ENCODE measurements around the gene MVB12B. TPM values are rescaled to one million over a fixed set of nuclear protein-coding genes. Genes with fewer than 3 reads are reported as not detected.

The MVB12B gene
- total RNA-seq, 4 donors from 2014 or later: 7.9 to 28.9 (median 14.4) TPM

DNA sequence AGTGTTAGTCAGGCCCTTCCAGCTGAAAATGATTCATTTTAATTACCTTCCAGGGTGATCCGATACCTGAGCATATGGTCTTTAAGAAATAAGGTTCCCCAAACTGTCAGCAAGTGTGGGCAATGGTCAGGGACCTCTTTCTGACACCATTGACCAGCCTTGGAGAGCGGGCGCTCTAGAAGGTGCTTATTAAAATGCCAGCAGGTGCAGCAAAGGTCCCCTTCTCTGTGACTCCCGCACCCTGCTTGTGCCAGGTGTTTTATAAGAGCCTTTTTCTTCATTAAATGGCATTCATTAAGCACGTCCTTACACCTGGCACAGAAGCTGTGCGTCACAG is 85.3 kb downstream of the MVB12B start:
- DNase-seq: no peak
- Histone ChIP-seq H3K36me3 (peaks cover 0 to 3% (median 0%) of the 10 kb centered on the region in 3 donors), H3K9me3 (no peaks in the 10 kb centered on the region), H3K4me3 (peak overlapping the region in 1 of 4 donors; percentile 21), H3K27me3 (no peaks in the 10 kb centered on the region), H3K4me1 (peaks cover 0 to 12% (median 0%) of the 10 kb centered on the region in 4 donors), H3K27ac (peak overlapping the region; percentile 4 to 56 (median 38))
- no peak for TF ChIP-seq POLR2A (IDR thresholded peaks at IDR 0.05)
- TF ChIP-seq, protein P1, sequence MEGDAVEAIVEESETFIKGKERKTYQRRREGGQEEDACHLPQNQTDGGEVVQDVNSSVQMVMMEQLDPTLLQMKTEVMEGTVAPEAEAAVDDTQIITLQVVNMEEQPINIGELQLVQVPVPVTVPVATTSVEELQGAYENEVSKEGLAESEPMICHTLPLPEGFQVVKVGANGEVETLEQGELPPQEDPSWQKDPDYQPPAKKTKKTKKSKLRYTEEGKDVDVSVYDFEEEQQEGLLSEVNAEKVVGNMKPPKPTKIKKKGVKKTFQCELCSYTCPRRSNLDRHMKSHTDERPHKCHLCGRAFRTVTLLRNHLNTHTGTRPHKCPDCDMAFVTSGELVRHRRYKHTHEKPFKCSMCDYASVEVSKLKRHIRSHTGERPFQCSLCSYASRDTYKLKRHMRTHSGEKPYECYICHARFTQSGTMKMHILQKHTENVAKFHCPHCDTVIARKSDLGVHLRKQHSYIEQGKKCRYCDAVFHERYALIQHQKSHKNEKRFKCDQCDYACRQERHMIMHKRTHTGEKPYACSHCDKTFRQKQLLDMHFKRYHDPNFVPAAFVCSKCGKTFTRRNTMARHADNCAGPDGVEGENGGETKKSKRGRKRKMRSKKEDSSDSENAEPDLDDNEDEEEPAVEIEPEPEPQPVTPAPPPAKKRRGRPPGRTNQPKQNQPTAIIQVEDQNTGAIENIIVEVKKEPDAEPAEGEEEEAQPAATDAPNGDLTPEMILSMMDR (IDR thresholded peaks at IDR 0.05): no peak

DNA sequence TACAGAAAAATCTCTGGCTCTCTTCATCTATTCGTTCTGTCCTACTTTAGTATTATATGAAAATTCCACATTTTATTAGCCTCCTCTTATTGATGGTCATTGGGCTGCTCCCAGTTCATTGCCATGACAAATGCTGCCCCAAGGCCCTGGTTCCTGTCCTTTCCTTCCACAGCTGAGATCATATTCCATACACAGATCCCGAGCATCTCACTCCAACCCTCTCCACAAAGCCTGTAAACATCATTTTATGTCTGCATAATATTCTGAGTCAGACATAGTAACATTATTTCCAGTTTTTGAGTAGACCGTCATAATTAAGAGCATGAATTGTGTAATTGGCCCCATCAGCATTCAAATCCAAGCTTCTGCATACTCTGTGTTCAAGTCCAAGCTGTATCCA is 86.3 kb downstream of the MVB12B start:
- H3K4me1 ChIP-seq: peaks cover 0 to 12% (median 0%) of the 10 kb centered on the region in 4 donors
- TF ChIP-seq, protein P1 (IDR thresholded peaks at IDR 0.05): no peak
- no peak for TF ChIP-seq POLR2A (IDR thresholded peaks at IDR 0.05)

DNA sequence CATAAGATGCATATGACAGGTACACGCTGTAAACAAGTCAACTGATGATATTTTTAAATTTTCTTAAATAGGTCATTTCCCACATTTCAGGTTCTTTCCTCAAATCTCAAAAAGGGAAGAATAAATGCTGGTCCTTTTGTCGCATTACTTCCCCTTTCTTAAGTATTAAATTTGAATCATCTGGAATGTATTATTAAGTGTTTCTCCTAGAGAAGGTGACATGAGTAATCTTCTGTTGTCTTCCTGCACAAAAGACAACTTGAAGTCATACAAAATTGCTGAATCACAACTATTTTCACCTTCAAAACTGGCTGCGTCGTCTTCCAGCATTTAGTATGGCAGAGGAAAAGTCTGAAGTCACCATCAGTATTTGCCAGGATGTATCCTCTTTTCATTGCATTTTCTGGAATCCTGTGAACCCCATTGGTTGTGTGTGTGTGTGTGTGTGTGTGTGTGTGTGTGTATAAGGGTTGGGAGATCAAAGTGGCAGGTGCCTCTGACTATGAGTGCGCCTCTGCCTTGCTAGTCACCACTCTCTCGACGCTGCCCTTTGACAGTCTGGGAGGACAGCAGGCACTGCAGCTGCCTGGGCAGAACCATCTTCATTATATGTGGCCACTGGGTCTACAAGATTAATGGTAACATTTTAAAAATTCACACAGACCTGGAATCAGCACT is 86.9 kb downstream of the MVB12B start:
- no peak for DNase-seq
- peaks cover 0 to 12% (median 0%) of the 10 kb centered on the region in 4 donors for H3K4me1 ChIP-seq
- TF ChIP-seq, protein P1 (IDR thresholded peaks at IDR 0.05): no peak
- no peak for TF ChIP-seq POLR2A (IDR thresholded peaks at IDR 0.05)
- H3K27ac ChIP-seq: no peak overlapping the region
- peaks cover 0 to 3% (median 0%) of the 10 kb centered on the region in 3 donors for H3K36me3 ChIP-seq
- H3K27me3 ChIP-seq: no peaks in the 10 kb centered on the region
- no peak overlapping the region for H3K4me3 ChIP-seq
- no peaks in the 10 kb centered on the region for H3K9me3 ChIP-seq

More for the DNA sequence above, 86.3 kb downstream of the MVB12B start:
- H3K27me3 ChIP-seq: no peaks in the 10 kb centered on the region
- no peak for DNase-seq
- H3K27ac ChIP-seq: no peak overlapping the region
- H3K36me3 ChIP-seq: peaks cover 0 to 3% (median 0%) of the 10 kb centered on the region in 3 donors
- no peak overlapping the region for H3K4me3 ChIP-seq
- no peaks in the 10 kb centered on the region for H3K9me3 ChIP-seq

DNA sequence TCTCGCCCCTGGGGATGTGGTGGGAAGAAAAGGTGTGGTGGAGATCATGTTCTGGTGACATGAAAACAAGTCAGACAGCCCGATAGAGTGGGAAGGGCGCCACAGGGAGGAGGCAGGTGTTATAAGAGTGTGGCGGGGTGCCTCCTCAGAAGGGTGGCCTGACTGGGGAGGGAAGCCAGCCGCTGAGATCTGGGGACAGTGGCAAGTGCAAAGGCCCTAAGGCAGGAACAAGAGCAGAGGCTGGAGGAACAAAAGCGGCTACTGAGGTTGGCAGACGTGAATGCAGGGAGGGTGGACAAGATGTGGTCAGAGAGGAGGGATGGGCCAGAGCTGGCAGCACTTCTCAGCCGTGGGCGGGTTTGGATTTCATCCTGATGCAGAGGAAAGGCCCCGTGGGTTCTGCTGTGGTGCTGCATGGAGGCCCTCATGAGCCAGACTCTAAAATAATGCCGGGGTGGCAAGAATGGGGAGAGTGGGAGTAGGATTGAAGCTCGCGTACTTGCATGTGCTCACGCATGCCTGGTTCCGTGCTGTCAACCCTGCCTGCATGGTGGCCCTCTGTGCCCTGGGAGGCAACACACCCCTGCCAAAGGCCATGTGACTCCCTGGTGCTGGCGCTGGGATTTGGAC is 89.2 kb downstream of the MVB12B start:
- no peaks in the 10 kb centered on the region for H3K27me3 ChIP-seq
- no peak overlapping the region for H3K4me3 ChIP-seq
- peaks cover 0 to 12% (median 0%) of the 10 kb centered on the region in 4 donors for H3K4me1 ChIP-seq
- no peak for TF ChIP-seq POLR2A (IDR thresholded peaks at IDR 0.05)
- TF ChIP-seq, protein P1 (IDR thresholded peaks at IDR 0.05): no peak
- no peaks in the 10 kb centered on the region for H3K9me3 ChIP-seq
- H3K36me3 ChIP-seq: peaks cover 0 to 3% (median 0%) of the 10 kb centered on the region in 3 donors
- no peak overlapping the region for H3K27ac ChIP-seq
- DNase-seq: no peak

DNA sequence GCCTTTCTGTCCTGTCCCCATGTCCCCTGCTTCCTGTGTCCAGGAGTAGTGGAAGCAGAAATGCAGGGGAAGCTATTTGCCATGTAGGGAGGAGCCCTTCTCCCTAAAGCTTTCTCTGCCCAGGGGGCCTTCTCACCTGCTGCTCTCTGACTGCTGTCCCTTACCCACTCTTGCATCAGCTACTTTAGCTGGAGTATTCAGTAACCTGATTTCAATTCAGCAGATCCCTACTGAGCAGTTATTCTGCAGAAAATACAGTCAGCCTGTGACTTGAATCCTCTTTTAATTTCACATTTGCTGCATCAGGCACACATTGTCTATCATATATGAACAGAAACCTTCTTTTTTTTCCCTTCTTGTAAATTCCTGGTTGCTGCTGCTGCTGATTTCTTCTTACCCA is 90.4 kb downstream of the MVB12B start:
- peaks cover 0 to 5% (median 0%) of the 10 kb centered on the region in 4 donors for H3K4me1 ChIP-seq
- H3K27me3 ChIP-seq: no peaks in the 10 kb centered on the region
- peaks cover 0 to 3% (median 0%) of the 10 kb centered on the region in 3 donors for H3K36me3 ChIP-seq
- no peak overlapping the region for H3K4me3 ChIP-seq
- no peak for DNase-seq
- no peaks in the 10 kb centered on the region for H3K9me3 ChIP-seq
- TF ChIP-seq POLR2A (IDR thresholded peaks at IDR 0.05): no peak
- no peak overlapping the region for H3K27ac ChIP-seq

DNA sequence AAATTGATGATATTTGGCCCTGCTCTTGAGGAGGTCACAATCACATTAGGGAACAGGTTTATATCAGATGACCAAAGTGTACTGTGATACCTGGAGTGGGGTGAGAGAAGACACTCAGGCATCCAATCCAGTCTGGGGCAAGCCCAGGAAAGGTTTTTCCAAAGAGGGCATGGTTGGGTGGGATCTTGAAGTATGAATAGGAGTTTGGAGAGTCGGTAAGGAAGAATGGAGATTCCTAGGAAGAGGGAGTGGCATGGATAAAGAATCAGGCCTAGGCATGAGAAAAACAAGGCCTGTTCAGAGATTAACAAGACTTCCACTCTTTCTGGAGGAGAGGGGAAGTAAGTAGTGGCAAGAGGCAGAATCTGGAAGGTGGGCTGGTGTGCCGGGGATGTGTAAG is 91.1 kb downstream of the MVB12B start:
- no peak overlapping the region for H3K4me3 ChIP-seq
- H3K4me1 ChIP-seq: no peaks in the 10 kb centered on the region
- H3K27me3 ChIP-seq: no peaks in the 10 kb centered on the region
- H3K27ac ChIP-seq: no peak overlapping the region
- DNase-seq: no peak
- H3K9me3 ChIP-seq: no peaks in the 10 kb centered on the region
- peaks cover 0 to 3% (median 0%) of the 10 kb centered on the region in 3 donors for H3K36me3 ChIP-seq
- TF ChIP-seq, protein P1 (IDR thresholded peaks at IDR 0.05): no peak
- TF ChIP-seq POLR2A (IDR thresholded peaks at IDR 0.05): no peak

Measured in Peyer's patch (tissue), 4 donors.